Mesenchymal stem cell (in vitro differentiated cells and primary cell): ENCODE measurements around the gene SYPL1.

Source experiments
- DNase-seq: peaks from one replicate; pipeline ENCODE4 v3.0.0-alpha.2; 2013
- H2AFZ ChIP-seq: one replicate; pipeline ENCODE4 v1.6.1; 2013; ENCODE audit warnings: low read depth, mild to moderate bottlenecking, control low read depth, inconsistent platforms, low read length, moderate library complexity
- H2AK5ac ChIP-seq: 2 replicates; pipeline ENCODE4 v1.6.1; 2013; ENCODE audit warnings: low read length, moderate library complexity, mild to moderate bottlenecking, inconsistent platforms; ENCODE audit not compliant: severe bottlenecking
- H2BK120ac ChIP-seq: one replicate; pipeline ENCODE4 v1.6.1; 2013; ENCODE audit warnings: low read depth, mild to moderate bottlenecking, inconsistent platforms, low read length, moderate library complexity
- H2BK12ac ChIP-seq, 2 experiments: one replicate each; pipeline ENCODE4 v1.6.1; 2013; ENCODE audit warnings: inconsistent platforms in 2 of 2, low read length in 2 of 2, mild to moderate bottlenecking in 2 of 2, moderate library complexity in 2 of 2, control low read depth in 1 of 2
- H2BK15ac ChIP-seq: one replicate; pipeline ENCODE4 v1.6.1; 2013; ENCODE audit warnings: mild to moderate bottlenecking, low read depth, inconsistent platforms; ENCODE audit not compliant: poor library complexity, severe bottlenecking
- H2BK5ac ChIP-seq: 2 replicates; pipeline ENCODE4 v1.6.1; 2013; ENCODE audit warnings: low read depth, mild to moderate bottlenecking, low read length, control low read depth, inconsistent platforms; ENCODE audit not compliant: poor library complexity, severe bottlenecking
- H3K14ac ChIP-seq, 2 experiments: one replicate each; pipeline ENCODE4 v1.6.1; 2013; ENCODE audit warnings: inconsistent platforms in 2 of 2, low read length in 2 of 2, control low read depth in 1 of 2, mild to moderate bottlenecking in 1 of 2, moderate library complexity in 1 of 2
- H3K18ac ChIP-seq, 2 experiments: one replicate each; pipeline ENCODE4 v1.6.1; 2013; ENCODE audit warnings: inconsistent platforms in 2 of 2, low read length in 2 of 2, control low read depth in 1 of 2, low read depth in 1 of 2, mild to moderate bottlenecking in 1 of 2
- H3K23ac ChIP-seq, 2 experiments: one replicate each; pipeline ENCODE4 v1.6.1; 2013; ENCODE audit warnings: inconsistent platforms in 2 of 2, low read length in 2 of 2, mild to moderate bottlenecking in 2 of 2, moderate library complexity in 2 of 2, control low read depth in 1 of 2
- H3K27ac ChIP-seq: 2 replicates; pipeline ENCODE4 v1.5.1; 2013; ENCODE audit warnings: mild to moderate bottlenecking, moderate library complexity, low read length, control low read depth, inconsistent platforms; ENCODE audit not compliant: poor library complexity, severe bottlenecking
- H3K27me3 ChIP-seq, 2 experiments: 2 replicates each; pipeline versions ENCODE4 v1.6.1 to v1.7.0; 2013; ENCODE audit warnings: low read length in 2 of 2, mild to moderate bottlenecking in 2 of 2, moderate library complexity in 2 of 2, control low read depth in 1 of 2, inconsistent platforms in 1 of 2; ENCODE audit not compliant: control insufficient read depth in 1 of 2, insufficient read depth in 1 of 2
- H3K36me3 ChIP-seq, 2 experiments: 2 replicates each; pipeline versions ENCODE4 v1.6.1 to v1.7.0; 2013; ENCODE audit warnings: low read length in 2 of 2, control low read depth in 1 of 2, inconsistent platforms in 1 of 2, low read depth in 1 of 2, mild to moderate bottlenecking in 1 of 2; ENCODE audit not compliant: insufficient read depth in 2 of 2, control insufficient read depth in 1 of 2
- H3K4ac ChIP-seq, 2 experiments: one replicate each; pipeline ENCODE4 v1.6.1; 2013; ENCODE audit warnings: inconsistent platforms in 2 of 2, low read length in 2 of 2, mild to moderate bottlenecking in 2 of 2, moderate library complexity in 2 of 2, control low read depth in 1 of 2, low read depth in 1 of 2
- H3K4me1 ChIP-seq: 2 replicates; pipeline ENCODE4 v1.6.1; 2013; ENCODE audit warnings: low read depth, low read length, control low read depth; ENCODE audit not compliant: control insufficient read depth, insufficient read depth
- H3K4me2 ChIP-seq: 2 replicates; pipeline ENCODE4 v1.6.1; 2013; ENCODE audit warnings: low read length, mild to moderate bottlenecking, inconsistent platforms; ENCODE audit not compliant: poor library complexity, severe bottlenecking
- H3K4me3 ChIP-seq, 2 experiments: 2 replicates each; pipeline versions ENCODE4 v1.5.1 to v1.7.0; 2013; ENCODE audit warnings: low read length in 2 of 2, mild to moderate bottlenecking in 2 of 2, control low read depth in 1 of 2, low read depth in 1 of 2; ENCODE audit not compliant: insufficient read depth in 1 of 2
- H3K79me1 ChIP-seq: replicated peaks from 2 replicates; pipeline ENCODE4 v1.6.1; 2013; ENCODE audit warnings: mild to moderate bottlenecking, control low read depth, low read length, inconsistent platforms; ENCODE audit not compliant: poor library complexity, severe bottlenecking
- H3K9ac ChIP-seq: 2 replicates; pipeline ENCODE4 v1.7.0; 2013; ENCODE audit warnings: mild to moderate bottlenecking, low read length, moderate library complexity
- H3K9me3 ChIP-seq: 2 replicates; pipeline ENCODE4 v1.7.0; 2013; ENCODE audit warnings: mild to moderate bottlenecking, low read length; ENCODE audit not compliant: control insufficient read depth
- H4K8ac ChIP-seq: one replicate; pipeline ENCODE4 v1.6.1; 2013; ENCODE audit warnings: inconsistent platforms, mild to moderate bottlenecking, low read length, moderate library complexity
- H4K91ac ChIP-seq: one replicate; pipeline ENCODE4 v1.6.1; 2013; ENCODE audit warnings: mild to moderate bottlenecking, low read length, inconsistent platforms
- WGBS: methylation state at CpG from one replicate; pipeline ENCODE4 v1.1.7; 2013; ENCODE audit warnings: mixed read lengths; 5-methylcytosine and 5-hydroxymethylcytosine counted together

SYPL1 gene

GRCh38 chr7:106045586-106045985 lies 66.5 kb downstream of the SYPL1 start:
- peaks cover 9% of the 10 kb centered on the region for H3K4me1 ChIP-seq
- H2BK12ac ChIP-seq: no peak overlapping the region
- H3K4ac ChIP-seq: no peak overlapping the region
- no peak overlapping the region for H2BK5ac ChIP-seq
- H3K79me1 ChIP-seq: no peaks in the 10 kb centered on the region
- no peak overlapping the region for H2BK120ac ChIP-seq
- H3K18ac ChIP-seq: no peak overlapping the region
- 91% methylated on average over 1 of the region's 1 CpG for WGBS
- H4K91ac ChIP-seq: no peak overlapping the region
- H2AK5ac ChIP-seq: no peak overlapping the region
- no peaks in the 10 kb centered on the region for H3K36me3 ChIP-seq
- no peak for DNase-seq
- no peak overlapping the region for H3K4me2 ChIP-seq
- H3K27me3 ChIP-seq: peaks cover 39 to 42% of the 10 kb centered on the region in 2 experiments
- H3K4me3 ChIP-seq: no peak overlapping the region
- no peak overlapping the region for H3K14ac ChIP-seq
- no peak overlapping the region for H4K8ac ChIP-seq
- no peak overlapping the region for H2BK15ac ChIP-seq
- no peaks in the 10 kb centered on the region for H3K9me3 ChIP-seq
- no peak overlapping the region for H3K27ac ChIP-seq
- H2AFZ ChIP-seq: no peak overlapping the region
- no peak overlapping the region for H3K9ac ChIP-seq
- no peak overlapping the region for H3K23ac ChIP-seq

GRCh38 chr7:106045139-106045538 lies 67.0 kb downstream of the SYPL1 start:
- Histone ChIP-seq H3K23ac (no peak overlapping the region), H3K14ac (no peak overlapping the region), H3K4ac (no peak overlapping the region), H2BK5ac (no peak overlapping the region), H3K79me1 (no peaks in the 10 kb centered on the region), H4K91ac (no peak overlapping the region), H3K4me3 (no peak overlapping the region), H2BK12ac (no peak overlapping the region), H2AFZ (no peak overlapping the region), H3K9me3 (no peaks in the 10 kb centered on the region), H3K36me3 (no peaks in the 10 kb centered on the region), H4K8ac (no peak overlapping the region), H3K4me2 (no peak overlapping the region), H2BK15ac (no peak overlapping the region), H3K27me3 (peaks cover 39 to 42% of the 10 kb centered on the region in 2 experiments), H3K4me1 (peaks cover 5% of the 10 kb centered on the region), H2BK120ac (no peak overlapping the region), H2AK5ac (no peak overlapping the region), H3K18ac (no peak overlapping the region), H3K27ac (no peak overlapping the region), H3K9ac (no peak overlapping the region)
- 80% methylated on average over 1 of the region's 2 CpGs for WGBS
- DNase-seq: no peak

GRCh38 chr7:106042196-106042611 lies 69.9 kb downstream of the SYPL1 start:
- no peak overlapping the region for H3K4me2 ChIP-seq
- no peak for DNase-seq
- 100% methylated on average over 2 of the region's 4 CpGs for WGBS
- H3K27ac ChIP-seq: no peak overlapping the region
- no peak overlapping the region for H3K18ac ChIP-seq
- no peak overlapping the region for H2AK5ac ChIP-seq
- no peaks in the 10 kb centered on the region for H3K9me3 ChIP-seq
- no peak overlapping the region for H4K91ac ChIP-seq
- no peak overlapping the region for H3K14ac ChIP-seq
- no peak overlapping the region for H4K8ac ChIP-seq
- peaks cover 7% of the 10 kb centered on the region for H3K4me1 ChIP-seq
- H2AFZ ChIP-seq: no peak overlapping the region
- no peak overlapping the region for H3K23ac ChIP-seq
- H3K79me1 ChIP-seq: no peaks in the 10 kb centered on the region
- H2BK15ac ChIP-seq: no peak overlapping the region
- H3K27me3 ChIP-seq: peaks cover 29 to 32% of the 10 kb centered on the region in 2 experiments
- peak overlapping the region in 1 of 2 experiments; percentile 55 for H3K4me3 ChIP-seq
- H3K4ac ChIP-seq: no peak overlapping the region
- no peaks in the 10 kb centered on the region for H3K36me3 ChIP-seq
- H3K9ac ChIP-seq: peak overlapping the region; percentile 24
- no peak overlapping the region for H2BK12ac ChIP-seq
- H2BK5ac ChIP-seq: no peak overlapping the region
- H2BK120ac ChIP-seq: no peak overlapping the region

GRCh38 chr7:106041140-106041717 lies 70.9 kb downstream of the SYPL1 start:
- Histone ChIP-seq H3K9me3 (peaks cover 2% of the 10 kb centered on the region), H3K4ac (no peak overlapping the region), H2BK120ac (no peak overlapping the region), H3K4me3 (no peak overlapping the region), H2AK5ac (no peak overlapping the region), H3K14ac (peak overlapping the region in 1 of 2 experiments; percentile 46), H2BK5ac (no peak overlapping the region), H3K36me3 (no peaks in the 10 kb centered on the region), H2BK15ac (no peak overlapping the region), H4K91ac (no peak overlapping the region), H3K4me1 (peaks cover 7% of the 10 kb centered on the region), H3K9ac (no peak overlapping the region), H3K23ac (no peak overlapping the region), H3K18ac (no peak overlapping the region), H3K79me1 (no peaks in the 10 kb centered on the region), H3K27me3 (peaks cover 22% of the 10 kb centered on the region in 2 experiments), H2BK12ac (no peak overlapping the region), H3K27ac (no peak overlapping the region), H4K8ac (no peak overlapping the region), H3K4me2 (no peak overlapping the region), H2AFZ (no peak overlapping the region)
- 46% methylated on average over 6 of the region's 6 CpGs for WGBS
- peak; percentile 59 for DNase-seq
